HG03196 (cell line): Measurements from ENCODE around the gene TTC3.
"Not testable (repeated sequence)": the region's sequence is repeated elsewhere in the genome, so short reads cannot be mapped to it uniquely, and the experiment has no call there.

Experiments used
- ATAC-seq: cut with Tn5 transposase; IDR thresholded peaks from one replicate; pipeline ENCODE4 v1.9.1; 2021; ENCODE audit not compliant: unreplicated experiment

The TTC3 gene

GRCh38 chr21:37087188-37087587 is 14.1 kb downstream of the TTC3 start:
- no peak for ATAC-seq

GRCh38 chr21:37088186-37088735 is 15.2 kb downstream of the TTC3 start:
- ATAC-seq: no peak

GRCh38 chr21:37093977-37094376 is 20.9 kb downstream of the TTC3 start:
- no peak for ATAC-seq

DNA sequence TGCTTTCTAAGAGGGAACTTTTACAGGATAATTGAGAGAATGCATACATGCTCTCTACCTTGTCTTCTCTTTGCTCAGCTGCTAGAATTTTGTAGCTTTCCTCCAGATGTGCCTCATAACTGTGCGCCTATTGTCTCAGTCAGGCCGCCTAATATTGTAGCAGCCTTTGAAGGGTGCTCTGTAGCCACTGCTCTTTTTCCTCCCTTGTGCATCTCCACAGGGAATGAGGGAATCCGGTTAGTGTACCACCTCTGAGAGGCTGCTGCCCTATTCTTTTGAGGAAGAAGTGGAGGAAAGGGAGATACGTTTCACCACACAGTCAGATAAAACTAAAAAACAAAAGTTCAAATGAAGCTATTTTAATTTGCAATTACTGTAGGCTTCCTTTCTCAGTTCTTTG is 22.8 kb downstream of the TTC3 start:
- ATAC-seq: no peak

- ATAC-seq: no peak
Observed at GRCh38 chr21:37098751-37099150, 25.7 kb downstream of the TTC3 start.

- ATAC-seq: no peak
Observed at GRCh38 chr21:37100316-37100715, 27.3 kb downstream of the TTC3 start.

GRCh38 chr21:37101384-37101783 is 28.3 kb downstream of the TTC3 start:
- ATAC-seq: no peak

DNA sequence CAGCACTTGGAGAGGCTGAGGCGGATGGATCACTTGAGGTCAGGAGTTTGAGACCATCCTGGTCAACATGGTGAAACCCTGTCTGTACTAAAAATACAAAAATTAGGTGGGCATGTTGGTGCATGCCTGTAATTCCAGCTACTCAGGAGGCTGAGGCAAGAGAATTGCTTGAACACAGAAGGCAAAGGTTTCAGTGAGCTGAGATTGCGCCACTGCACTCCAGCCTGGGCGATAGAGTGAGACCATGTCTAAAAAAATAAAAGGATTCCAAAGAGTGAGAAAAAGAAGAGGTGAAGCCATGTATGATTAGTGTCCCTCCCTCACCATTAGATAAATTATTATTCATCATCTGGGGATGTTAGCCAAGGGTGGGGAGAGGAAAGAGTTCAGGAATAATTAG is 29.7 kb downstream of the TTC3 start:
- not testable (repeated sequence) for ATAC-seq

DNA sequence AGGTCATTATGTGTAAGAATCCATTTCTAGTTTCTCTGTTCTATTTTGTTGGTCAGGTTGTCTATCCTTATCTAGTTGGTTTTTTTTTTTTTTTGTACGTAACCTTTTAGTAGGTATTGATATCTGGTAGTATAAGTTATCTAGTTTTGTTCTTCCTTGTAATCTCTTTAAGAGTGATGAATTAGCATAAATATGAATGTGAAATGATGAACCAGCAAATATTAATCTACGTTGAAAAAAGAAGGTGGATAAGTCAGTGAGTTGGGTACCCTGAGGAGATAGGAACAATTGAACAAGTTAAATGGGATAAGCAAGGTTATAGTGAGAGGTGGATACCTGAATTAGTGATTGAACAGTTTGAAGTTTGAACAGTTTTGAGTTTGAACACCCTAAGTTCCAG is 33.9 kb downstream of the TTC3 start:
- ATAC-seq: no peak

DNA sequence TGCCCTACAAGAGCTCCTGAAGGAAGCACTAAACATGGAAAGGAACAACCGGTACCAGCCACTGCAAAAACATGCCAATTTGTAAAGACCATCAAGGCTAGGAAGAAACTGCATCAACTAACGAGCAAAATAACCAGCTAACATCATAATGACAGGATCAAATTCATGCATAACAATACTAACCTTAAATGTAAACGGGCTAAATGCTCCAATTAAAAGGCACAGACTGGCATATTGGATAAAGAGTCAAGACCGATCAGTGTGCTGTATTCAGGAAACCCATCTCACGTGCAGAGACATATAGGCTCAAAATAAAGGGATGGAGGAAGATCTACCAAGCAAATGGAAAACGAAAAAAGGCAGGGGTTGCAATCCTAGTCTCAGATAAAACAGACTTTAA is 38.0 kb downstream of the TTC3 start:
- ATAC-seq: not testable (repeated sequence)

DNA sequence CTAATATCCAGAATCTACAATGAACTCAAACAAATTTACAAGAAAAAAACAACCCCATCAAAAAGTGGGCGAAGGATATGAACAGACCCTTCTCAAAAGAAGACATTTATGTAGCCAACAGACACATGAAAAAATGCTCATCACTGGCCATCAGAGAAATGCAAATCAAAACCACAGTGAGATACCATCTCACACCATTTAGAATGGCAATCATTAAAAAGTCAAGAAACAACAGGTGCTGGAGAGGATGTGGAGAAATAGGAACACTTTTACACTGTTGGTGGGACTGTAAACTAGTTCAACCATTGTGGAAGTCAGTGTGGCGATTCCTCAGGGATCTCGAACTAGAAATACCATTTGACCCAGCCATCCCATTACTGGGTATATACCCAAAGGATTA is 41.2 kb downstream of the TTC3 start:
- ATAC-seq: not testable (repeated sequence)

DNA sequence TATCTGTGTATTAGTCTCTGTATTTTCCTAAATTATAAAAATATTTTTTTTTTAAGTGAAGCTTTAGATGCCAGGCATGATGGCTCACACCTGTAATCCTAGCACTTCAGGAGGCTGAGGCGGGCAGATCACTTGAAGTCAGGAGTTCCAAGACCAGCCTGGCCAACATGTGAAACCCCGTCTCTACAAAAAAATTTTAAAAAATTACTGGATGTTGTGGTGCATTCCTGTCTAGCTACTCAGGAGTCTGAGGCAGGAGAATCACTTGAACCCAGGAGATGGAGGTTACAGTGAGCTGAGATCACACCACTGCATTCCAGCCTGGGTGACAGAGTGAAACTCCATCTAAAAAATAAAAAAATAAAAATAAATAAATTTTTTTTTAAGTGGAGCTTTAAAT is 43.4 kb downstream of the TTC3 start:
- ATAC-seq: not testable (repeated sequence)

- no peak for ATAC-seq
Observed at GRCh38 chr21:37117204-37117603, 44.1 kb downstream of the TTC3 start.

- ATAC-seq: no peak
Observed at GRCh38 chr21:37118187-37118826, 45.3 kb downstream of the TTC3 start.

GRCh38 chr21:37119421-37120218 is 46.6 kb downstream of the TTC3 start:
- ATAC-seq: no peak

- no peak for ATAC-seq
Observed at GRCh38 chr21:37128076-37128475, 55.0 kb downstream of the TTC3 start.

GRCh38 chr21:37130971-37131370 is 57.9 kb downstream of the TTC3 start:
- ATAC-seq: no peak

GRCh38 chr21:37136261-37136660 is 63.2 kb downstream of the TTC3 start:
- ATAC-seq: no peak

DNA sequence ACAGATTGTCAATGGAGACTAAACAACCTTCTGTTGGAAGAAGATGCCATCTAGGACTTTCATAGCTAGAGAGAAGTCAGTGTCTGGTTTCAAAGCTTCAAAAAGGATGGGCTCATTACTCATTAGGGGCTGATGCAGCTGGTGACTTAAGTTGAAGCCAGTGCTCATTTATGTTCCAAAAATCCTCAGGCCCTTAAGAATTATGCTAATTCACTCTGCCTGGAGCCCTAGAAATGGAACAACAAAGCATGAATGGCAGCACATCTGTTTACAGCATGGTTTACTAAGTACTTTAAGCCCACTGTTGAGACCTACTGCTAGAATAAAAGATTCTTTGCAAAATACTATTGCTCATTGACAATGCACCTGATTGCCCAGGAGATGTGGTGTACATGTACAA is 63.7 kb downstream of the TTC3 start:
- no peak for ATAC-seq

- no peak for ATAC-seq
Observed at GRCh38 chr21:37139154-37139553, 66.1 kb downstream of the TTC3 start.

- no peak for ATAC-seq
Observed at GRCh38 chr21:37139902-37140301, 66.8 kb downstream of the TTC3 start.

GRCh38 chr21:37143392-37143791 is 70.3 kb downstream of the TTC3 start:
- ATAC-seq: not testable (repeated sequence)
